ENCODE measurements around the gene MBP.

- TF ChIP-seq, protein P1, sequence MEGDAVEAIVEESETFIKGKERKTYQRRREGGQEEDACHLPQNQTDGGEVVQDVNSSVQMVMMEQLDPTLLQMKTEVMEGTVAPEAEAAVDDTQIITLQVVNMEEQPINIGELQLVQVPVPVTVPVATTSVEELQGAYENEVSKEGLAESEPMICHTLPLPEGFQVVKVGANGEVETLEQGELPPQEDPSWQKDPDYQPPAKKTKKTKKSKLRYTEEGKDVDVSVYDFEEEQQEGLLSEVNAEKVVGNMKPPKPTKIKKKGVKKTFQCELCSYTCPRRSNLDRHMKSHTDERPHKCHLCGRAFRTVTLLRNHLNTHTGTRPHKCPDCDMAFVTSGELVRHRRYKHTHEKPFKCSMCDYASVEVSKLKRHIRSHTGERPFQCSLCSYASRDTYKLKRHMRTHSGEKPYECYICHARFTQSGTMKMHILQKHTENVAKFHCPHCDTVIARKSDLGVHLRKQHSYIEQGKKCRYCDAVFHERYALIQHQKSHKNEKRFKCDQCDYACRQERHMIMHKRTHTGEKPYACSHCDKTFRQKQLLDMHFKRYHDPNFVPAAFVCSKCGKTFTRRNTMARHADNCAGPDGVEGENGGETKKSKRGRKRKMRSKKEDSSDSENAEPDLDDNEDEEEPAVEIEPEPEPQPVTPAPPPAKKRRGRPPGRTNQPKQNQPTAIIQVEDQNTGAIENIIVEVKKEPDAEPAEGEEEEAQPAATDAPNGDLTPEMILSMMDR (IDR thresholded peaks at IDR 0.05 in 2 of 3, conservative IDR thresholded peaks at IDR 0.05 in 1 of 3; ENCODE audit: control insufficient read depth in 2 of 3, extremely low read depth in 1 of 3, insufficient read depth in 1 of 3, low read depth in 3 of 3, low read length in 3 of 3) = no peak
- no peak for TF ChIP-seq NFXL1 (IDR thresholded peaks at IDR 0.05; ENCODE audit: borderline replicate concordance)
- TF ChIP-seq SREBF2 (IDR thresholded peaks at IDR 0.05; ENCODE audit: low read length) = no peak
- TF ChIP-seq IRF4 (IDR thresholded peaks at IDR 0.05; ENCODE audit: low read depth, low read length) = no peak
- peak; percentile 61; the same call in 1 of the 2 replicates for TF ChIP-seq POLR2AphosphoS5 (IDR thresholded peaks at IDR 0.05; ENCODE audit: low read length)
- no peak for TF ChIP-seq FOXK2 (IDR thresholded peaks at IDR 0.05)
- no peak for TF ChIP-seq NFIC (IDR thresholded peaks at IDR 0.05; ENCODE audit: low read depth, low read length)
These were observed 8.1 kb downstream of the MBP start for GRCh38 chr18:77124452-77124922.

Data from GM12878 (cell line).